Body of pancreas (tissue), 4 donors: Measurements from ENCODE around the gene FMNL2.

Experiments
- CTCF ChIP-seq, 7 experiments: fragments of 450-650 bp in 4 of 7; fragments of 200-600 bp in 3 of 7; sonication (generic) in 3 of 7; IDR thresholded peaks; one replicate each; pipeline ENCODE4 v1.5.1; 2016 to 2019; ENCODE audit warnings: antibody characterized with exemption in 7 of 7
- POLR2A ChIP-seq, 3 donors: fragments of 450-650 bp; IDR thresholded peaks; one replicate each; pipeline ENCODE4 v1.6.1; 2016; ENCODE audit warnings: antibody characterized with exemption in 3 of 3, mild to moderate bottlenecking in 2 of 3

DNA sequence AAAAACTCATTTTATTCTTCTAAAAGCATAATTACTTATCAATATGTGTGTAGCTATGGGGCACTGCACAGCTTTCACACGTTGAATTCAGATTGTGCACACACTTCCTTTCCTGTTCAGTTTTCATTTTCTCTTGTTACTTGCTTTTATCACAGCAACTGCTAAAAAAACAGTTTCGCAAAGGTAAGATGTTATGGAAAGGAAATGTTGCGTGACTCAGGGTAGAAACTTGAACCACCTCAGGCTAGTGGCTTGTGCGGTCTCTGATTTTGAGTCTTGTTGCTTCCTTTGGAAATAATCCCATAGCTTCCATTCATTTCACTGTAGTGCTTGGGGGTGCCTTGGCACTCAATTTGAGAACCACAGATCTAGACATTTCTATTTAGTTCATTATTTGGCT lies 171.9 kb downstream of the FMNL2 start:
- TF ChIP-seq CTCF (IDR thresholded peaks at IDR 0.05) (no peak), POLR2A (IDR thresholded peaks at IDR 0.05) (no peak)
